Fibroblast of lung (primary cell): ENCODE measurements around the gene BCO2.

Source experiments
- CTCF ChIP-seq, 2 donors: IDR thresholded peaks in 1 of 2; conservative IDR thresholded peaks in 1 of 2; 1 replicate in 1 of 2; 2 replicates in 1 of 2; pipeline ENCODE4 v1.5.1; 2011 to 2012; ENCODE audit warnings: low read length in 2 of 2, control low read depth in 1 of 2, inconsistent platforms in 1 of 2, low read depth in 1 of 2, mild to moderate bottlenecking in 1 of 2
- EZH2 ChIP-seq: IDR thresholded peaks from 2 replicates; pipeline ENCODE4 v1.5.1; 2012; ENCODE audit warnings: low read length, control low read depth, mild to moderate bottlenecking; ENCODE audit errors: missing control alignments

GRCh38 chr11:112195951-112196351 is 20.6 kb downstream of the BCO2 start:
- TF ChIP-seq CTCF (conservative IDR thresholded peaks at IDR 0.05 in 1 of 2, IDR thresholded peaks at IDR 0.05 in 1 of 2; ENCODE audit: low read depth in 1 of 2, low read length in 2 of 2) (no peak), EZH2 (no peak)
